ENCODE results near the gene NRG2. TPM values are rescaled to one million over a fixed set of nuclear protein-coding genes. Genes with fewer than 3 reads are reported as not detected.

Gene NRG2
- total RNA-seq, 1 experiment from 2014 or later: 0.91 TPM

DNA sequence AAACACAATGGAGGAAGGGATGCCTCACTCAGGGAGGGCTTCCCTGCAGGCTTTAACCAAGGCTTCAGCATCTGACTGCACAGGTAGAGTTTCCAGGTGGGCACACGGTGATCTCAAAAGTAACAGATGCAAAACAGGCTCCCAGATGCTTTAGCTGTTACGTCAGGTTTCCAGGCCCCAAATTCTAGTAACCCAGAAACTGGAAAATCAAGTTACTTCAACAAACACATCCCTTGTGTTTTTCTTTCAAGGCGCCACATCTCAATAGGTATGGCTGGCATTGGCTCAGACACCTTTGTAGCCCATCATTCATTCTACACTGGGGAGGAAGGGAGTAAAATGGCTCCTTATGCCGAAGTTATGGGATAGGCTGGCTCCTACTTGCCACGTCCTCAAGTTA lies 27.4 kb downstream of the NRG2 start:
- no peak for TF ChIP-seq MAX (IDR thresholded peaks at IDR 0.05)
- Histone ChIP-seq H3K27ac (ENCODE audit: low read depth, low read length) (no peak overlapping the region), H3K9ac (ENCODE audit: low read length) (no peak overlapping the region), H4K20me1 (ENCODE audit: insufficient read depth) (no peaks in the 10 kb centered on the region), H3K27me3 (ENCODE audit: insufficient read depth, low read length) (peaks cover 6% of the 10 kb centered on the region; the same call in 1 of the 2 replicates), H3K9me3 (ENCODE audit: control insufficient read depth in 1 of 2, insufficient read depth in 1 of 2, low read depth in 1 of 2, low read length in 2 of 2) (no peaks in the 10 kb centered on the region), H3K9me2 (ENCODE audit: insufficient read depth) (no peaks in the 10 kb centered on the region), H3K4me2 (ENCODE audit: low read length) (no peak overlapping the region), H2AFZ (ENCODE audit: low read depth, low read length, poor library complexity, severe bottlenecking) (no peak overlapping the region), H3K4me1 (ENCODE audit: control insufficient read depth in 1 of 2, insufficient read depth in 2 of 2, low read length in 2 of 2) (no peaks in the 10 kb centered on the region), H3K36me3 (ENCODE audit: control insufficient read depth in 1 of 2, insufficient read depth in 2 of 2, low read length in 2 of 2) (no peaks in the 10 kb centered on the region), H3K4me3 (replicated peaks in 1 of 2; ENCODE audit: low read depth in 1 of 2, low read length in 2 of 2) (no peak overlapping the region), H3K79me2 (ENCODE audit: insufficient read depth, low read length) (no peaks in the 10 kb centered on the region)
- CTCF ChIA-PET: no interaction called here
- POLR2A ChIA-PET: no interaction called here
- RAD21 ChIA-PET (ENCODE audit: low non-redundant PET in 1 of 2, low total read pairs in 2 of 2, uncharacterized antibody in 2 of 2, unreplicated experiment in 2 of 2): no interaction called here
- ATAC-seq: no peak
- intact Hi-C loops (cut with micrococcal nuclease): no loop called here
- BruUV-seq (replicated peaks): no TSS peak
- DNase-seq (ENCODE audit: low read depth, low spot score): no peak

- Histone ChIP-seq H3K36me3 (ENCODE audit: control insufficient read depth in 1 of 2, insufficient read depth in 2 of 2, low read length in 2 of 2) (no peaks in the 10 kb centered on the region), H3K4me1 (ENCODE audit: control insufficient read depth in 1 of 2, insufficient read depth in 2 of 2, low read length in 2 of 2) (no peaks in the 10 kb centered on the region), H3K9me3 (ENCODE audit: control insufficient read depth in 1 of 2, insufficient read depth in 1 of 2, low read depth in 1 of 2, low read length in 2 of 2) (no peaks in the 10 kb centered on the region), H3K9me2 (ENCODE audit: insufficient read depth) (no peaks in the 10 kb centered on the region), H3K4me2 (ENCODE audit: low read length) (no peak overlapping the region), H3K27me3 (ENCODE audit: insufficient read depth, low read length) (no peaks in the 10 kb centered on the region), H3K9ac (ENCODE audit: low read length) (no peak overlapping the region), H4K20me1 (ENCODE audit: insufficient read depth) (no peaks in the 10 kb centered on the region), H3K27ac (ENCODE audit: low read depth, low read length) (no peak overlapping the region), H3K79me2 (ENCODE audit: insufficient read depth, low read length) (no peaks in the 10 kb centered on the region), H3K4me3 (replicated peaks in 1 of 2; ENCODE audit: low read depth in 1 of 2, low read length in 2 of 2) (no peak overlapping the region), H2AFZ (ENCODE audit: low read depth, low read length, poor library complexity, severe bottlenecking) (no peak overlapping the region)
- ChIA-PET CTCF (no interaction called here), RAD21 (ENCODE audit: low non-redundant PET in 1 of 2, low total read pairs in 2 of 2, uncharacterized antibody in 2 of 2, unreplicated experiment in 2 of 2) (no interaction called here), POLR2A (no interaction called here)
- DNase-seq (ENCODE audit: low read depth, low spot score) (no peak), ATAC-seq (no peak)
- TF ChIP-seq TCF7L2 (IDR thresholded peaks at IDR 0.05; ENCODE audit: borderline replicate concordance, extremely low read depth, insufficient read depth, insufficient read length) (no peak), POLR2AphosphoS5 (IDR thresholded peaks at IDR 0.05; ENCODE audit: low read depth, low read length) (no peak), ELF1 (IDR thresholded peaks at IDR 0.05; ENCODE audit: borderline replicate concordance, low read depth) (no peak), EZH2phosphoT487 (IDR thresholded peaks at IDR 0.05; ENCODE audit: borderline replicate concordance) (no peak), ZNF274 (IDR thresholded peaks at IDR 0.05; ENCODE audit: low read depth, low read length) (no peak), SP1 (IDR thresholded peaks at IDR 0.05; ENCODE audit: low read depth) (no peak), RAD21 (IDR thresholded peaks at IDR 0.05; ENCODE audit: low read depth) (no peak), SRF (IDR thresholded peaks at IDR 0.05; ENCODE audit: low read depth) (no peak), CEBPB (IDR thresholded peaks at IDR 0.05; ENCODE audit: low read depth) (no peak), POLR2A (IDR thresholded peaks at IDR 0.05; ENCODE audit: borderline replicate concordance, extremely low read depth, insufficient read depth, insufficient read length) (no peak), MAX (IDR thresholded peaks at IDR 0.05) (no peak), ZFX (IDR thresholded peaks at IDR 0.05) (no peak)
- TF ChIP-seq, protein P1, sequence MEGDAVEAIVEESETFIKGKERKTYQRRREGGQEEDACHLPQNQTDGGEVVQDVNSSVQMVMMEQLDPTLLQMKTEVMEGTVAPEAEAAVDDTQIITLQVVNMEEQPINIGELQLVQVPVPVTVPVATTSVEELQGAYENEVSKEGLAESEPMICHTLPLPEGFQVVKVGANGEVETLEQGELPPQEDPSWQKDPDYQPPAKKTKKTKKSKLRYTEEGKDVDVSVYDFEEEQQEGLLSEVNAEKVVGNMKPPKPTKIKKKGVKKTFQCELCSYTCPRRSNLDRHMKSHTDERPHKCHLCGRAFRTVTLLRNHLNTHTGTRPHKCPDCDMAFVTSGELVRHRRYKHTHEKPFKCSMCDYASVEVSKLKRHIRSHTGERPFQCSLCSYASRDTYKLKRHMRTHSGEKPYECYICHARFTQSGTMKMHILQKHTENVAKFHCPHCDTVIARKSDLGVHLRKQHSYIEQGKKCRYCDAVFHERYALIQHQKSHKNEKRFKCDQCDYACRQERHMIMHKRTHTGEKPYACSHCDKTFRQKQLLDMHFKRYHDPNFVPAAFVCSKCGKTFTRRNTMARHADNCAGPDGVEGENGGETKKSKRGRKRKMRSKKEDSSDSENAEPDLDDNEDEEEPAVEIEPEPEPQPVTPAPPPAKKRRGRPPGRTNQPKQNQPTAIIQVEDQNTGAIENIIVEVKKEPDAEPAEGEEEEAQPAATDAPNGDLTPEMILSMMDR (IDR thresholded peaks at IDR 0.05 in 2 of 3, conservative IDR thresholded peaks at IDR 0.05 in 1 of 3; ENCODE audit: borderline replicate concordance in 1 of 3, insufficient read depth in 1 of 3, low read depth in 2 of 3, low read length in 2 of 3): no peak
- TF ChIP-seq, protein P2, sequence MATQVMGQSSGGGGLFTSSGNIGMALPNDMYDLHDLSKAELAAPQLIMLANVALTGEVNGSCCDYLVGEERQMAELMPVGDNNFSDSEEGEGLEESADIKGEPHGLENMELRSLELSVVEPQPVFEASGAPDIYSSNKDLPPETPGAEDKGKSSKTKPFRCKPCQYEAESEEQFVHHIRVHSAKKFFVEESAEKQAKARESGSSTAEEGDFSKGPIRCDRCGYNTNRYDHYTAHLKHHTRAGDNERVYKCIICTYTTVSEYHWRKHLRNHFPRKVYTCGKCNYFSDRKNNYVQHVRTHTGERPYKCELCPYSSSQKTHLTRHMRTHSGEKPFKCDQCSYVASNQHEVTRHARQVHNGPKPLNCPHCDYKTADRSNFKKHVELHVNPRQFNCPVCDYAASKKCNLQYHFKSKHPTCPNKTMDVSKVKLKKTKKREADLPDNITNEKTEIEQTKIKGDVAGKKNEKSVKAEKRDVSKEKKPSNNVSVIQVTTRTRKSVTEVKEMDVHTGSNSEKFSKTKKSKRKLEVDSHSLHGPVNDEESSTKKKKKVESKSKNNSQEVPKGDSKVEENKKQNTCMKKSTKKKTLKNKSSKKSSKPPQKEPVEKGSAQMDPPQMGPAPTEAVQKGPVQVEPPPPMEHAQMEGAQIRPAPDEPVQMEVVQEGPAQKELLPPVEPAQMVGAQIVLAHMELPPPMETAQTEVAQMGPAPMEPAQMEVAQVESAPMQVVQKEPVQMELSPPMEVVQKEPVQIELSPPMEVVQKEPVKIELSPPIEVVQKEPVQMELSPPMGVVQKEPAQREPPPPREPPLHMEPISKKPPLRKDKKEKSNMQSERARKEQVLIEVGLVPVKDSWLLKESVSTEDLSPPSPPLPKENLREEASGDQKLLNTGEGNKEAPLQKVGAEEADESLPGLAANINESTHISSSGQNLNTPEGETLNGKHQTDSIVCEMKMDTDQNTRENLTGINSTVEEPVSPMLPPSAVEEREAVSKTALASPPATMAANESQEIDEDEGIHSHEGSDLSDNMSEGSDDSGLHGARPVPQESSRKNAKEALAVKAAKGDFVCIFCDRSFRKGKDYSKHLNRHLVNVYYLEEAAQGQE (IDR thresholded peaks at IDR 0.05; ENCODE audit: low read depth): no peak
- BruUV-seq (replicated peaks): no TSS peak
- intact Hi-C loops (cut with micrococcal nuclease): no loop called here
Observed at GRCh38 chr5:140014751-140015150, 28.3 kb downstream of the NRG2 start.
